ENCODE results near the gene POLR2L.

DNA sequence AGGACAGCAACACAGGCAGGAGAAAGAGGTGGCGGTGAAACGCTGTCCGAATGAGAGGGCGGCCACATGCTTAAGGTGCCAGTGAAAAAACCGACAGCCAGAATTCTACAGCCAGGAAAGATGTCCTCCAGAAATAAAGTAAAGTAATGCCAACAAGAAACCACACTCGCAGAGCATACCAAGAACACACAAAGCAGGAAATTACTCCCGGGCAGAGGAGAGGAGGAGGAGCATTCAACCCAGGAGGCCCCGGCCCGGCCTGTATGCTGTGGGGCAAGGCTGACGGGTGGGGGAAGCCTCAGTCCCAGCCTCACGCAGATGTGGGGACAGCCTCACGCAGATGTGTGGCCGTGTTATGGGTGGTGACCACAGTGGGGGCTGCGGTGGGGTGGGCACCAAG lies 40.3 kb upstream of the POLR2L start:
- TF ChIP-seq, protein P1, sequence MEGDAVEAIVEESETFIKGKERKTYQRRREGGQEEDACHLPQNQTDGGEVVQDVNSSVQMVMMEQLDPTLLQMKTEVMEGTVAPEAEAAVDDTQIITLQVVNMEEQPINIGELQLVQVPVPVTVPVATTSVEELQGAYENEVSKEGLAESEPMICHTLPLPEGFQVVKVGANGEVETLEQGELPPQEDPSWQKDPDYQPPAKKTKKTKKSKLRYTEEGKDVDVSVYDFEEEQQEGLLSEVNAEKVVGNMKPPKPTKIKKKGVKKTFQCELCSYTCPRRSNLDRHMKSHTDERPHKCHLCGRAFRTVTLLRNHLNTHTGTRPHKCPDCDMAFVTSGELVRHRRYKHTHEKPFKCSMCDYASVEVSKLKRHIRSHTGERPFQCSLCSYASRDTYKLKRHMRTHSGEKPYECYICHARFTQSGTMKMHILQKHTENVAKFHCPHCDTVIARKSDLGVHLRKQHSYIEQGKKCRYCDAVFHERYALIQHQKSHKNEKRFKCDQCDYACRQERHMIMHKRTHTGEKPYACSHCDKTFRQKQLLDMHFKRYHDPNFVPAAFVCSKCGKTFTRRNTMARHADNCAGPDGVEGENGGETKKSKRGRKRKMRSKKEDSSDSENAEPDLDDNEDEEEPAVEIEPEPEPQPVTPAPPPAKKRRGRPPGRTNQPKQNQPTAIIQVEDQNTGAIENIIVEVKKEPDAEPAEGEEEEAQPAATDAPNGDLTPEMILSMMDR (IDR thresholded peaks at IDR 0.05; ENCODE audit: insufficient read depth, low read length, poor library complexity, severe bottlenecking): no peak
- TF ChIP-seq EZH2phosphoT487 (conservative IDR thresholded peaks at IDR 0.05; ENCODE audit: low read length): no peak
